Activated T-cell treated with anti-CD3 and anti-CD28 coated beads, Interleukin-2, amount 50 U/mL, for 72 hours (primary cell): ENCODE measurements around the gene SH3TC1. TPM values are rescaled to one million over a fixed set of nuclear protein-coding genes. Genes with fewer than 3 reads are reported as not detected.

Source experiments
- ATAC-seq, 2 donors: fragments of 150-1000 bp; cut with Tn5 transposase; replicated peaks in 1 of 2; 2 replicates each; pipeline ENCODE4 v1.10.0; 2021; ENCODE audit warnings: moderate library complexity in 2 of 2, mild to moderate bottlenecking in 1 of 2
- DNase-seq, 2 donors: peaks; one replicate each; pipeline ENCODE4 v3.0.0; 2021 to 2022; ENCODE audit warnings: mixed read lengths in 1 of 2
- H3K27ac Mint-ChIP-seq: one replicate; pipeline ENCODE4 v1.8.0; 2022; ENCODE audit warnings: mild to moderate bottlenecking, moderate library complexity, mixed read lengths
- H3K27me3 Mint-ChIP-seq: one replicate; pipeline ENCODE4 v1.8.0; 2022; ENCODE audit warnings: low read depth, mixed read lengths
- H3K36me3 Mint-ChIP-seq, 2 donors: one replicate each; pipeline ENCODE4 v1.8.0; 2022; ENCODE audit warnings: mixed read lengths in 2 of 2, mild to moderate bottlenecking in 1 of 2; ENCODE audit not compliant: insufficient read depth in 2 of 2
- H3K4me1 Mint-ChIP-seq: one replicate; pipeline ENCODE4 v1.8.0; 2022; ENCODE audit warnings: low read depth, mixed read lengths
- H3K4me3 Mint-ChIP-seq, 2 donors: one replicate each; pipeline ENCODE4 v1.8.0; 2022; ENCODE audit warnings: mild to moderate bottlenecking in 2 of 2, mixed read lengths in 2 of 2, moderate library complexity in 2 of 2
- H3K9me3 Mint-ChIP-seq, 2 donors: one replicate each; pipeline ENCODE4 v1.8.0; 2022; ENCODE audit warnings: mixed read lengths in 2 of 2
- total RNA-seq, 2 donors: library from RNA; stranded (reverse); gene quantifications; one replicate each; pipeline ENCODE4 v1.2.3, GENCODE V29; 2022

SH3TC1 gene
- total RNA-seq, 2 donors from 2014 or later = 15.2 to 39.0 TPM

DNA sequence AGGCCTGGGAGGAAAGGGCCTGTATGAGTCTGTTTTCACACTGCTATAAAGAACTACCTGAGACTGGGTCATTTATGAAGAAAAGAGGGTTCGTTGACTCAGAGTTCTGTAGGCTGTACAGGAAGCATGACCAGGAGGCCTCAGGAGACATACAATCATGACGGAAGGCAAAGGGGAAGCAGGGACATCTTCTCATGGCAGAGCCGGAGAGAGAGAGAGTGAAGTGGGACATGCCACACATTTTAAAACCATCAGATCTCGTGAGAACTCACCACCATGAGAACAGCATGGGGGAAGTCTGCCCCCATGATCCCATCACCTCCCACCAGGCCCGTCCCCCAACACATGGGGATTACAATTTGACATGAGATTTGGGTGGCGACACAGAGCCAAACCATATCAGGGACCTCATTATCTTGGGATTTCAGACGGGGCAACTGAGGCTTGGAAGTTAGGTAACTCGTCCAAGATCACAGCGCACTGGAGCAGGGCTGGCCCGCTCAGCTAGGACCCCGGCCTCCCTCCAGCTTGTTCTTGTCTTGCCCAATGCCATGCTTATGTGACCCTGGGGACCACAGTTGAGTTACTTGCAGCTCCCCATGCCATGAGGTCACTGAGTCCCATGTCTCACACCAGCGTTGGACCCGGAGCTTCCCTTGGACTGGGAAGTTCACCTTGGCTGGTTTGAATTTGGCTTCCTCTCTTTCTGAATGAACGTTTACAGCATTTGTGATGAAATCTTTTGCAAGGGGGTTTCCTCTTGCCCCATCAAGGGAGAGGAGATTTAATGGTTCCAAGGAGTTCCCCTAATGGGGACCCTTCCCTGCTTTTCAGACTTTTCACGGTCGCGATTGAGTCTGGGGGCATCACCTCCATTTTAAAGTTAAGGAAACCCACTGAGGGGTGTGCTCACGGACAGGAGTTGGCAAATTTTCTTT lies 88.5 kb downstream of the SH3TC1 start:
- no peak overlapping the region for H3K4me3 Mint-ChIP-seq
- DNase-seq = no peak
- no peaks in the 10 kb centered on the region for H3K9me3 Mint-ChIP-seq
- no peaks in the 10 kb centered on the region for H3K27me3 Mint-ChIP-seq
- H3K27ac Mint-ChIP-seq = no peak overlapping the region
- H3K4me1 Mint-ChIP-seq = no peaks in the 10 kb centered on the region
- no peaks in the 10 kb centered on the region for H3K36me3 Mint-ChIP-seq
- ATAC-seq = no peak

- H3K27me3 Mint-ChIP-seq = no peaks in the 10 kb centered on the region
- no peak overlapping the region for H3K4me3 Mint-ChIP-seq
- H3K36me3 Mint-ChIP-seq = no peaks in the 10 kb centered on the region
- no peak overlapping the region for H3K27ac Mint-ChIP-seq
- DNase-seq (no peak), ATAC-seq (no peak)
- no peaks in the 10 kb centered on the region for H3K9me3 Mint-ChIP-seq
- no peaks in the 10 kb centered on the region for H3K4me1 Mint-ChIP-seq
Measured at GRCh38 chr4:8289151-8289750, 90.2 kb downstream of the SH3TC1 start.

- peaks cover 3 to 5% of the 10 kb centered on the region in 2 donors for H3K9me3 Mint-ChIP-seq
- DNase-seq (no peak), ATAC-seq (no peak)
- no peak overlapping the region for H3K27ac Mint-ChIP-seq
- no peaks in the 10 kb centered on the region for H3K36me3 Mint-ChIP-seq
- H3K4me3 Mint-ChIP-seq = no peak overlapping the region
- H3K27me3 Mint-ChIP-seq = no peaks in the 10 kb centered on the region
- no peaks in the 10 kb centered on the region for H3K4me1 Mint-ChIP-seq
Measured at GRCh38 chr4:8289956-8290700, 91.0 kb downstream of the SH3TC1 start.

- Mint-ChIP-seq H3K4me1 (no peaks in the 10 kb centered on the region), H3K27me3 (no peaks in the 10 kb centered on the region), H3K36me3 (peaks cover 0 to 2% of the 10 kb centered on the region in 2 donors), H3K4me3 (no peak overlapping the region), H3K9me3 (peaks cover 3 to 7% of the 10 kb centered on the region in 2 donors), H3K27ac (no peak overlapping the region)
- no peak for ATAC-seq
- DNase-seq = no peak
Measured at GRCh38 chr4:8290701-8290970, 91.5 kb downstream of the SH3TC1 start.

Other genes with a start within 250 kb of the SH3TC1 start
- under 1 TPM; 0.34 to 0.60 TPM for gene ABLIM2, start 40.5 kb upstream of the SH3TC1 start, total RNA-seq
- gene HTRA3, start 70.5 kb downstream of the SH3TC1 start, total RNA-seq = not detected
- gene ACOX3, start 241.4 kb downstream of the SH3TC1 start, total RNA-seq = 10 to 100 TPM; 22.2 to 31.2 TPM
- gene TRMT44, start 241.5 kb downstream of the SH3TC1 start, total RNA-seq = 10 to 100 TPM; 26.7 TPM